ENCODE results near the gene TAOK2.

TAOK2 gene

GRCh38 chr16:29995324-29995910 is 21.7 kb downstream of the TAOK2 start, which contains the start of gene HIRIP3 (continued):
- TF ChIP-seq ZFHX2 (tag by site-specific recombination; conservative IDR thresholded peaks at IDR 0.05) = no peak; the same call in 1 of the 2 replicates
- TF ChIP-seq ZBTB48 (tag by site-specific recombination; IDR thresholded peaks at IDR 0.05) = peak; percentile 75
- TF ChIP-seq MEIS1 (CRISPR knock-in tag; IDR thresholded peaks at IDR 0.05; ENCODE audit: borderline replicate concordance) = no peak
- peak; percentile 38; the same call in 1 of the 2 replicates for TF ChIP-seq ZNF184 (tag by site-specific recombination; IDR thresholded peaks at IDR 0.05)
- no peak; the same call in 1 of the 2 replicates for TF ChIP-seq ZSCAN30 (tag by site-specific recombination; IDR thresholded peaks at IDR 0.05)
- no peak for TF ChIP-seq GLI2 (tag by site-specific recombination; IDR thresholded peaks at IDR 0.05; ENCODE audit: borderline replicate concordance, low read depth)
- no peak for TF ChIP-seq ZNF354C (tag by site-specific recombination; IDR thresholded peaks at IDR 0.05; ENCODE audit: borderline replicate concordance, low read depth)
- no peak for TF ChIP-seq ZNF707 (tag by site-specific recombination; IDR thresholded peaks at IDR 0.05)
- TF ChIP-seq ZNF639 (tag by site-specific recombination; IDR thresholded peaks at IDR 0.05) = peak; percentile 93
- peak; percentile 64; the same call in 1 of the 2 replicates for TF ChIP-seq ZBTB8A (tag by site-specific recombination; IDR thresholded peaks at IDR 0.05)
- TF ChIP-seq ZNF580 (tag by site-specific recombination; IDR thresholded peaks at IDR 0.05) = no peak
- no peak for TF ChIP-seq ZIC2 (tag by site-specific recombination; IDR thresholded peaks at IDR 0.05)
- no peak for TF ChIP-seq ZBTB49 (tag by site-specific recombination; IDR thresholded peaks at IDR 0.05; ENCODE audit: low read depth)
- TF ChIP-seq OSR2 (tag by site-specific recombination; IDR thresholded peaks at IDR 0.05) = no peak; the same call in 1 of the 2 replicates
- no peak for TF ChIP-seq ZNF133 (tag by site-specific recombination; IDR thresholded peaks at IDR 0.05)
- peak; percentile 85 for TF ChIP-seq ZNF600 (tag by site-specific recombination; IDR thresholded peaks at IDR 0.05)
- TF ChIP-seq ZNF311 (tag by site-specific recombination; IDR thresholded peaks at IDR 0.05; ENCODE audit: borderline replicate concordance) = no peak
- peak; percentile 82 for TF ChIP-seq KLF16 (tag by site-specific recombination; IDR thresholded peaks at IDR 0.05)
- peak; percentile 64; the same call in 1 of the 2 replicates for TF ChIP-seq ZNF843 (tag by site-specific recombination; IDR thresholded peaks at IDR 0.05)
- no peak for TF ChIP-seq ZNF169 (tag by site-specific recombination; IDR thresholded peaks at IDR 0.05)
- TF ChIP-seq IKZF3 (tag by site-specific recombination; IDR thresholded peaks at IDR 0.05) = no peak; the same call in 1 of the 2 replicates
- TF ChIP-seq ZNF76 (tag by site-specific recombination; IDR thresholded peaks at IDR 0.05; ENCODE audit: borderline replicate concordance, low read depth) = peak; percentile 18; the same call in 1 of the 2 replicates
- peak; percentile 86 for TF ChIP-seq TSHZ1 (tag by site-specific recombination; IDR thresholded peaks at IDR 0.05; ENCODE audit: borderline replicate concordance)
- peak; percentile 36; the same call in 1 of the 2 replicates for TF ChIP-seq REST (tag by site-specific recombination; IDR thresholded peaks at IDR 0.05)
- peak; percentile 86 for TF ChIP-seq ZNF24 (tag by site-specific recombination; IDR thresholded peaks at IDR 0.05)
- TF ChIP-seq ZNF670 (tag by site-specific recombination; IDR thresholded peaks at IDR 0.05; ENCODE audit: low read depth) = no peak
- no peak for TF ChIP-seq ZNF776 (tag by site-specific recombination; IDR thresholded peaks at IDR 0.05; ENCODE audit: borderline replicate concordance)
- no peak for TF ChIP-seq ZNF202 (tag by site-specific recombination; IDR thresholded peaks at IDR 0.05; ENCODE audit: borderline replicate concordance)
- no peak for TF ChIP-seq ZNF544 (tag by site-specific recombination; IDR thresholded peaks at IDR 0.05)
- no peak; the same call in none of the 2 replicates for TF ChIP-seq ZNF610 (tag by site-specific recombination; IDR thresholded peaks at IDR 0.05; ENCODE audit: borderline replicate concordance)

Data from HEK293 (cell line).